VCaP (cell line): Measurements from ENCODE around the gene ZBTB37.

ENCODE experiments used
- H3K27ac ChIP-seq: fragments of 450-650 bp; 2 replicates; pipeline ENCODE4 v1.5.1; 2017
- TF ChIP-seq, protein P1 (sequence below): fragments of 450-650 bp; conservative IDR thresholded peaks from 2 replicates; pipeline ENCODE4 v1.5.1; 2017; ENCODE audit warnings: mild to moderate bottlenecking, moderate library complexity

Gene ZBTB37

DNA sequence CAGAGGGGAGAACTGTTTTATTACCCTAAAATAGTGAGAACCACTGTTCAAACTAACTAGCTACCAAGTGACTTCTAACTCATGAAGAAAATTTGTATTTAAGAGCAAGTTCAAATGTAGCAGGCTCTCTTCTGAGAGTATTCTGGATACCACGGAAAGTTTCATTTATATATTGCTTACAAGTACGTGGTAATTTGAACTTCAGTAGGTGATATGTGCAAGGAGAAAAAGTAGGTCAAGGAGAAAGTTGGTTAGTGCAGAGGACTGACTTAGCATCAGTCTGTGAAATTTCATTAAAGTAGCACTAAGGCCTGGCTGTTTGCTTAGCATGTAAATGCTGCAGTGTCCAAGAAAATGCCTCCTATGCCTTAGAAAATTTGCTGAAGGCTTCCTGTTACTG, 32.2 kb downstream of the ZBTB37 start:
- TF ChIP-seq, protein P1, sequence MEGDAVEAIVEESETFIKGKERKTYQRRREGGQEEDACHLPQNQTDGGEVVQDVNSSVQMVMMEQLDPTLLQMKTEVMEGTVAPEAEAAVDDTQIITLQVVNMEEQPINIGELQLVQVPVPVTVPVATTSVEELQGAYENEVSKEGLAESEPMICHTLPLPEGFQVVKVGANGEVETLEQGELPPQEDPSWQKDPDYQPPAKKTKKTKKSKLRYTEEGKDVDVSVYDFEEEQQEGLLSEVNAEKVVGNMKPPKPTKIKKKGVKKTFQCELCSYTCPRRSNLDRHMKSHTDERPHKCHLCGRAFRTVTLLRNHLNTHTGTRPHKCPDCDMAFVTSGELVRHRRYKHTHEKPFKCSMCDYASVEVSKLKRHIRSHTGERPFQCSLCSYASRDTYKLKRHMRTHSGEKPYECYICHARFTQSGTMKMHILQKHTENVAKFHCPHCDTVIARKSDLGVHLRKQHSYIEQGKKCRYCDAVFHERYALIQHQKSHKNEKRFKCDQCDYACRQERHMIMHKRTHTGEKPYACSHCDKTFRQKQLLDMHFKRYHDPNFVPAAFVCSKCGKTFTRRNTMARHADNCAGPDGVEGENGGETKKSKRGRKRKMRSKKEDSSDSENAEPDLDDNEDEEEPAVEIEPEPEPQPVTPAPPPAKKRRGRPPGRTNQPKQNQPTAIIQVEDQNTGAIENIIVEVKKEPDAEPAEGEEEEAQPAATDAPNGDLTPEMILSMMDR = no peak

DNA sequence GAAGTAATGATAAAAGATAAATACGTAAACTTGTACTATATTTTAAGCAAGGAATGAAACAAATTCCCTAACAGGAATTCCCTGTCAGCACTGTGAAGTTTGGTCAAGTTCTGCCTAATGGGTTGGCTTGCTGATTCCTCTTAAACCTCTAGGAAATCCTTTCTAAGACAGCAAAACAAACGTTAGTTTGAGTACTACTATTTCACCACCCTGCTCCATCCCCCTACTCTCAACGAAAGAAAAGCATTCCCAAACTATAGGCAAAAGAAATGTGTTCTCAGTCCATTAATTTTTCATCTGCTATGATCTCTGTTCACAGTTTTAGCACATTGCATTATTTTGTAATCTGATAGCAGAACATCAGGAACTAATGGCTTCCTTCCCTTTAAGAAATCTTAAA, 32.8 kb downstream of the ZBTB37 start:
- TF ChIP-seq, protein P1 = no peak
- H3K27ac ChIP-seq = no peak overlapping the region

More for the DNA sequence above, 32.2 kb downstream of the ZBTB37 start:
- no peak overlapping the region for H3K27ac ChIP-seq

DNA sequence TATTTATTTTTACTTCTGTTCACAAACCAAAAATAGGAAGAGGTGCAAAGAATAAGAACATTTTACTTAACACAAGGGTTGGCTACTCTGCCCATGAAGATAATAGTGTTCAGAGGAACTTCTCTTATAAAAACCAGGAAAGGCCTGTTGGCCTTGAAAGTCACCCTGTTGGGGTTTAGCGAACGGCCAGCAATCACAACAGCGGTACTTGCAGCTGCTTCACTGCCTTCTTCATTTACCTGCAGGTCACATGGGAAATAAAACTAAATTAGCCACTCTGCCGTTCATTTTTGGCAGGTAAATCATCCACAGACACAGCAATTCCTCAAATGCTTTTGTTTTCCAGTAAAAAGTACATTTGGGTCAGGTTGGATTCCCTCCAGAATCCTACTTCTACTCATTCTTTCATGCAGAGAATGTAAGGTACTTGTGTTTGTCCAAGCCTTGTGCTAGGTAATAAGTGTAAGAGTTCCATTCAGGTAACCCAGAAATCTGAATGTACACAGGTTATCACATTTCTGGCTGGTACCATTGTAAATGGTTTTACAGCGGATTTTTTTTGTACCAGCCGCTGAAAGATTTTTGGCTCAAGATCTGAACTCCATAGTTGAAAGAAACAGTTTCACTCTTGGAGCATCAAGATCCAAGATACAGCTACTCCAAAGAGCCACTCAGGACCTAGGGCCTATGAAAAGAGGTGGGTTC, 35.8 kb downstream of the ZBTB37 start:
- TF ChIP-seq, protein P1 = no peak
- no peak overlapping the region for H3K27ac ChIP-seq

DNA sequence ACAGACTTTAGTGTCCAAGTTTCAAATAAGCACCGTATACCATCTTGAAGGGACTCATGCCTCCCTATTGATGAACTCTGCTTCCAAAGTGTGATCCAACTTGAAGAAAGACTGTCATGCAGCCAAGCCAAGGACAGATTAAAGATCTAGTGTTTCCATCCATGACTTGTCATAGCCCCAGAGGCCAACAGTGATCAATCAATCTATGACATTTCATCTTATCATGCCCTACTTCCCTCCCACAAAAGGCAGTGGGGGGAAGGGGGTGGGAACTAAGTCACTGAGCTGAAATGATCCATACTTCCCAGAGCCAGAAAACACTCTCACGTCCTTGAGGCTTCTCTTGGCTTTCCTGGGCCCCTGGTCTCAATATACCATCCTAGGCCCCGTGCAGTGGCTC, 44.9 kb downstream of the ZBTB37 start:
- TF ChIP-seq, protein P1 = no peak
- no peak overlapping the region for H3K27ac ChIP-seq

DNA sequence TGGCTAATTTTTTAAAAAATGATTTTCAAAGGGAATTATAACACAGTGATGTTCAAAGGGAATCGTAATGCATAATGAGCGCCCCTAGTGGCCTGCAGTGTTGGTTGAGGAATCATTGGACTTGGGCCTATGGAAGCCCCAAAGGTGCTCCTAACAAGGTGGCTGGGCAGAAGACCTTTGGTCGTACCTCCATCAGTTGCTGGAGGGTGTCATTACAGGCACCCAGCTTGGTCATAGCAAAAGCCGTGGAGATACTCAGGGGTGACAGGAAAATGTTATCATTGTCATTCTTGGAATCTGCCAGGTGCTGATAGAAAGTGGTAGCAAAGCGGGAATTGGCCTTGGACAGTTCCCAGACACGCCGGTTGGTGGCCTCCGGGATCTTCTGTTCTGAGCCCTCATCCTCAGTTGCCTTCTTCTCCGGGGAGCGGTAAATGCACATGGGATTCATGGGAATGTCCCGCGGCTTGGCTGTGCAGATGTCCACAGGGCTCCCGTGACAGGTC, 46.2 kb downstream of the ZBTB37 start:
- no peak overlapping the region for H3K27ac ChIP-seq
- TF ChIP-seq, protein P1 = peak; percentile 48

DNA sequence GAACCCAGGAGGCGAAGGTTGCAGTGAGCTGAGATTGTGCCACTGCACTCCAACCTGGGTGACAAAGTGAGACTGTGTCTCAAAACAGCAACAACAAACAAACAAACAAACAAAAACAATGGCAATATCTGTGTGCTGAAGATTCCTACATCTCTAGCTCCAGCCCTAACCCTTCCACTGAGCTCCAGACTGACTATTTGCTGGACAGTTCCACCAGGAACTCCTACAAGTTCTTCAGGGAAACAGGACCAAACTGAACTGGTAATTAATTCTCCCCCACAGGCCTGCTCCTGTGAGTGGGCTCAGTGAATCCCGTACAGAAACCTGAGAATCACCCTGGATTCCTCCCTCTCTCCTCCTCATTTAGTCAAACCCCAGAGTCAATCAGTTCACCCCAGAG, 47.4 kb downstream of the ZBTB37 start:
- TF ChIP-seq, protein P1 = no peak

DNA sequence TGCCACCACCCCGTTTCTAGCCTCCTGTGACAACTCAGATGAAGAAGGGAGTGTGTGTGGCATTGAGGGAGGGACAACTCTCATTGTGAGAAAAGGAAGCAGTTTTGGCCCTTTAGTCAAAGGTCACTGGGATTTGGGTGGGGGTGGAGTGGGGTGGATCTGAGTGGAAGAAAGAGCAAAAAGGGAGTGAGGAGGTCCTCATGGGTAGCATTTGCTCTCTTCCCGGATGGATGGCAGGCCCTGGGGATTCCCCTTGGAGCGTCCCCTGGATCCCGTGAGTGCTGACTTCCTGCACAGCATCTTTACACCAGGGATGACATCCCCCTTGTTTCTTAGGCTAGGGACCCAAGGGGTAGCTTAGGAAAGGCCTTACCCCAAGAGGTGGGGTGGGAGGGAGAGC, 48.5 kb downstream of the ZBTB37 start:
- H3K27ac ChIP-seq = no peak overlapping the region
- TF ChIP-seq, protein P1 = no peak

More for the DNA sequence above, 47.4 kb downstream of the ZBTB37 start:
- H3K27ac ChIP-seq = no peak overlapping the region
